Right atrium auricular region (tissue), 2 donors: Measurements from ENCODE around the gene VSTM2B. TPM values are rescaled to one million over a fixed set of nuclear protein-coding genes. Genes with fewer than 3 reads are reported as not detected.

Source experiments
- DNase-seq: peaks from one replicate; pipeline ENCODE4 v3.0.0-alpha.2; 2019; ENCODE audit warnings: low spot score
- H3K27ac ChIP-seq, 2 donors: fragments of 200-600 bp; sonication (generic); 1 replicate in 1 of 2; 2 replicates in 1 of 2; pipeline ENCODE4 v1.5.1; 2016 to 2019
- H3K27me3 ChIP-seq, 2 donors: fragments of 200-600 bp; sonication (generic); one replicate each; pipeline versions ENCODE4 v1.5.1 to v1.6.0; 2017 to 2019
- H3K36me3 ChIP-seq: fragments of 200-600 bp; sonication (generic); one replicate; pipeline ENCODE4 v1.5.1; 2016
- H3K4me1 ChIP-seq, 2 donors: fragments of 200-600 bp; sonication (generic); one replicate each; pipeline versions ENCODE4 v1.5.1 to v1.6.0; 2017 to 2019
- H3K4me3 ChIP-seq, 2 donors: fragments of 200-600 bp; sonication (generic); 1 replicate in 1 of 2; 2 replicates in 1 of 2; pipeline ENCODE4 v1.5.1; 2017 to 2019; ENCODE audit warnings: mild to moderate bottlenecking in 1 of 2, moderate library complexity in 1 of 2
- H3K9me3 ChIP-seq, 2 donors: fragments of 200-600 bp; sonication (generic); one replicate each; pipeline ENCODE4 v1.5.1; 2019
- total RNA-seq, 2 donors: library from RNA; depleted of rRNA; stranded (reverse); fragments of >200 nt; gene quantifications; one replicate each; pipeline ENCODE4 v1.1.0, GENCODE V29; 2016
- TF ChIP-seq, protein P1 (sequence below), 2 donors: fragments of 200-600 bp; sonication (generic); IDR thresholded peaks; one replicate each; pipeline ENCODE4 v1.5.1; 2019; ENCODE audit warnings: antibody characterized with exemption in 2 of 2

VSTM2B gene
- total RNA-seq, 2 donors from 2014 or later, result not detected

DNA sequence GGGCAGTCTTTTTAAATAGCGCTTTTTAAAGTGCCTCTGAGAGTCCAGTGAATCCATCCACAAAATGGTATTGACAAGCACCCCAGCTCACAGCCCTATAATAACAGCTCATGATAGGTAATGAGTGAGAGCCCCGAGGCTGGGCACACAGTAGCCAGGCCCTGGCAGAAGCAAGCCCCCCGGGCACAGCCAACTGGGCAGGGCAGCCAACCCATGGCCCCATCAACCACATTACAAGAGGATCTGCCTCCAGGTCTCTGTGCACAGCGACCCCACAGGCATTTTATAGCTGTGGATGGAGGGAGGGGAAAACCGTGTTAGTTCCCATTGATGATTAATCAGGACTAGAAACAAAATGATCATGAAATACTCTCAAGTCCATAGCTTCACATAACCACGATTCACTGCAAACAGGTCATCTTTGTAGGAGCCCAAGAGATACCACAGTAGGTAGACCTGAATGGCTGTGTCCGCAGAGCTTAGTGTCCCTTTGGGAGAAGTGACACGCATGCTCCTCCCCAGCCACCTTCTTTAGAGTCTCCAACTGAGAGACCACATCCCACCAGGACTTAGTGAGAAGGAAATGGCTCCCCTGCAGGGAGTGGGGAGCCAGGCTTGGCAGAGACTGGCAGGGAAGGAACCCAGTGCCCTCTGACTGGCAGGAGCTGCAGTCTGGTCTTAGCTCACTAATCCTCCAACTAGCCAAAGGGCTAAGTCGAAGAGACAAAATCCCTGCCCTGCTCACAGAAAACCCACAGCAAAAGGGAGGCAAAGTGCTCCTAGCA, 4.3 kb upstream of the VSTM2B start:
- H3K27me3 ChIP-seq, result peaks cover under 1 to 9% of the 10 kb centered on the region in 2 donors
- DNase-seq, result no peak

DNA sequence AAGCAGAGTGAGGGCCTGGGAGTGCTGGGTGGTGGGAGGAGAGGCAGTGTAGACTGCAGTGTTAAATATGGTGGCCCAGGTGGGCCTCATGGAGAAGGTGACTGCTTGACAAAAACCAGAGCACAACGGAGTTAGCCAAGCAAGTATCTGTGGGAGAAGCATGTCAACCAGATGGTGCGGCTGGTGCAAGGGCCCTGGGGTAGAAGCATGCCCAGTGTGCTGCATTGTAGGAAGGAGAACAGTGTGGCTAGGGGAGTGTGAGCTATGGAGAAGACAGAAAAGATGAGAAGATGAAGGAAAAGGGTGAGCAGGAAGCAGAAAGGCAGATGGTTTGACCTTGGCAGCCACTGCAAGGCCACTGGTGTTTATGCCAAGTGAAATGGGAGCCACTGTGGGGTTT, 2.2 kb upstream of the VSTM2B start:
- TF ChIP-seq, protein P1, sequence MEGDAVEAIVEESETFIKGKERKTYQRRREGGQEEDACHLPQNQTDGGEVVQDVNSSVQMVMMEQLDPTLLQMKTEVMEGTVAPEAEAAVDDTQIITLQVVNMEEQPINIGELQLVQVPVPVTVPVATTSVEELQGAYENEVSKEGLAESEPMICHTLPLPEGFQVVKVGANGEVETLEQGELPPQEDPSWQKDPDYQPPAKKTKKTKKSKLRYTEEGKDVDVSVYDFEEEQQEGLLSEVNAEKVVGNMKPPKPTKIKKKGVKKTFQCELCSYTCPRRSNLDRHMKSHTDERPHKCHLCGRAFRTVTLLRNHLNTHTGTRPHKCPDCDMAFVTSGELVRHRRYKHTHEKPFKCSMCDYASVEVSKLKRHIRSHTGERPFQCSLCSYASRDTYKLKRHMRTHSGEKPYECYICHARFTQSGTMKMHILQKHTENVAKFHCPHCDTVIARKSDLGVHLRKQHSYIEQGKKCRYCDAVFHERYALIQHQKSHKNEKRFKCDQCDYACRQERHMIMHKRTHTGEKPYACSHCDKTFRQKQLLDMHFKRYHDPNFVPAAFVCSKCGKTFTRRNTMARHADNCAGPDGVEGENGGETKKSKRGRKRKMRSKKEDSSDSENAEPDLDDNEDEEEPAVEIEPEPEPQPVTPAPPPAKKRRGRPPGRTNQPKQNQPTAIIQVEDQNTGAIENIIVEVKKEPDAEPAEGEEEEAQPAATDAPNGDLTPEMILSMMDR (IDR thresholded peaks at IDR 0.05), result no peak
- H3K4me1 ChIP-seq, result peaks cover 0 to 39% of the 10 kb centered on the region in 2 donors
- no peaks in the 10 kb centered on the region for H3K36me3 ChIP-seq
- H3K4me3 ChIP-seq, result no peak overlapping the region
- H3K27ac ChIP-seq, result no peak overlapping the region
- DNase-seq, result no peak
- peaks cover 14 to 26% of the 10 kb centered on the region in 2 donors for H3K27me3 ChIP-seq
- no peaks in the 10 kb centered on the region for H3K9me3 ChIP-seq

More for the DNA sequence above, 4.3 kb upstream of the VSTM2B start:
- Histone ChIP-seq H3K36me3 (no peaks in the 10 kb centered on the region), H3K27ac (no peak overlapping the region), H3K9me3 (no peaks in the 10 kb centered on the region), H3K4me1 (peaks cover 0 to 18% of the 10 kb centered on the region in 2 donors), H3K4me3 (no peak overlapping the region)
- TF ChIP-seq, protein P1 (IDR thresholded peaks at IDR 0.05), result no peak

DNA sequence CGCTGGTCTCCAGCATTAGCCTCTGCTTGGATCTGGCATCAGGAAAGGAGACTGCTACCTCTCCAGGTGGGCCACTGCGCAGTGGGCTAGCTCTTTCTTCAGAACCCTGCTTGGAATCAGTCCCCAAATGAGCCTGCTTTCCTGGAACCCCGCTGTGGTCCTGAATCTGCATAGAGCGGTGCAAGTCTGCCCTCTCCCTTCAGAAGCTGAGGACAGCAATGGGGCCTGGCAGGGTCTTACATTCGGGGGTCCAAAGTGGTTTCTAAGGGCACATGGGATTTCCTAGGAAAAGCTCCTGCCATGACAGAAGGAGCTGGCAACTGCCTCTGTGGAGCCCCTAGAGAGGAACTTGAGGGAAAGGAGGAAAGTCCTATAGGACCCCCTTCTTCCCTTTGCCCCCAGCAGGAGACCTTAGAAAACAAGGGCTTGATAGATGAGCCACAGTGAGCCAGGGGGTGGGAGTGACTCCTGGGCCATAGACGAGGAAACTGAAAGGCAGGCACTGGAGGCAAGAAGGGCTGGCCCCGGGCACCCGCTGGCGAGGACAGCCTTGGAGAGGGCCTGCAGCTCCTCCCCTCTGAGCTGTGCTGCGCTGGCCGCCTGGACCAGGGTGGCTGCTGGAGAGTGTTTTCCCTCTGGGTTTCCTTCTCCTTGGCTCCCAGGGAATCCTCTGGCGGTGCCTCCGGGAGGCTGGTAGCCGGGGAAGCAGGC, 1.4 kb upstream of the VSTM2B start:
- Histone ChIP-seq H3K4me1 (peaks cover 0 to 47% of the 10 kb centered on the region in 2 donors), H3K27me3 (peaks cover 14 to 33% of the 10 kb centered on the region in 2 donors), H3K9me3 (no peaks in the 10 kb centered on the region), H3K36me3 (no peaks in the 10 kb centered on the region), H3K27ac (no peak overlapping the region), H3K4me3 (no peak overlapping the region)
- TF ChIP-seq, protein P1 (IDR thresholded peaks at IDR 0.05), result no peak
- no peak for DNase-seq

DNA sequence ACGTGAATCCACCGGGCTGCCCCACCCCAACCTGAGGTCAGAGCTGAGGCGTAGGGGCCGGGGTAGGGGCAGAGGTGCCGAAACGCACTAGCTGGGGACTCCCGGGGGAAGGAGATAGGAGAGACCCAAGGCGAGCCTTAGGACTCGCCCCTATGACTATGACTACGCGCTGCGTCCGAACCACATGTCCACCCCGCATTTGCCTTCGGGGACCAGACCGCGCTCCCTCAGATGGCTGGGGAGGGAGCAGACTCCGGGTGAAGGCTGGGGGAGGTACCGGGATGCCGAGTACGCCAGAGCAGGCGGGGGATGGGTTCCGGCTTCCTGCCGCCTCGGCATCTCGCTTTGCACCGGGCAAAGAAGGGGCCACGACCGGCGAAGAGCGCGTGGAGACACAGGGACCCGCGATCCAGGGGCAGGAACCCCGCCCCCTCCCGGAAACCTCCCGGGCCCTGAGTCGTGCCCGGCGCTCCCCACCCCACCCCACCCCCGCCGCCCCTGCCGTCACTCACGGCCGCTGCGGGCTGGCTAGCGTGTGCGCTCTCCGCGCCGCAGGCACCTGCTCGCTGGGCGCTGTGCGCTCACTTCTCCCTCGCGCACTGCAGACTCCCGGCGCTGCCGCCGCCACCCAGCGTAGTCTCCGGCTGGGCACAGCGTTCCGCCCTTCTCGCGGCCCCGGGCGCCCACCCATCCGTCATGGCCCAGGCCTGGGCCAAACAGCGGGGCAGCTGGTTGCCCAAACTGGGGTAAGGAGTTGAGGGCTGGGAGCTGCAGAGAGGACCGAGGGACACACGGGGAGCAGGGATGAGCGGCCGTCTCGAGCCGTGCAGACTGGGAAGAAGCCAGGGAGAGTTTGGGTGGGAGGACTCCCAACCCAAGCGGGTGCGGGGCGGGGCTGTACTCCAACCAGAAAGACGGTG, 622 bp upstream of the VSTM2B start:
- H3K36me3 ChIP-seq, result no peaks in the 10 kb centered on the region
- no peaks in the 10 kb centered on the region for H3K9me3 ChIP-seq
- TF ChIP-seq, protein P1 (IDR thresholded peaks at IDR 0.05), result no peak
- H3K4me3 ChIP-seq, result peak overlapping the region in 1 of 2 donors; percentile 34
- H3K27me3 ChIP-seq, result peaks cover 17 to 41% of the 10 kb centered on the region in 2 donors
- H3K27ac ChIP-seq, result no peak overlapping the region
- no peak for DNase-seq
- H3K4me1 ChIP-seq, result peaks cover 0 to 55% of the 10 kb centered on the region in 2 donors

DNA sequence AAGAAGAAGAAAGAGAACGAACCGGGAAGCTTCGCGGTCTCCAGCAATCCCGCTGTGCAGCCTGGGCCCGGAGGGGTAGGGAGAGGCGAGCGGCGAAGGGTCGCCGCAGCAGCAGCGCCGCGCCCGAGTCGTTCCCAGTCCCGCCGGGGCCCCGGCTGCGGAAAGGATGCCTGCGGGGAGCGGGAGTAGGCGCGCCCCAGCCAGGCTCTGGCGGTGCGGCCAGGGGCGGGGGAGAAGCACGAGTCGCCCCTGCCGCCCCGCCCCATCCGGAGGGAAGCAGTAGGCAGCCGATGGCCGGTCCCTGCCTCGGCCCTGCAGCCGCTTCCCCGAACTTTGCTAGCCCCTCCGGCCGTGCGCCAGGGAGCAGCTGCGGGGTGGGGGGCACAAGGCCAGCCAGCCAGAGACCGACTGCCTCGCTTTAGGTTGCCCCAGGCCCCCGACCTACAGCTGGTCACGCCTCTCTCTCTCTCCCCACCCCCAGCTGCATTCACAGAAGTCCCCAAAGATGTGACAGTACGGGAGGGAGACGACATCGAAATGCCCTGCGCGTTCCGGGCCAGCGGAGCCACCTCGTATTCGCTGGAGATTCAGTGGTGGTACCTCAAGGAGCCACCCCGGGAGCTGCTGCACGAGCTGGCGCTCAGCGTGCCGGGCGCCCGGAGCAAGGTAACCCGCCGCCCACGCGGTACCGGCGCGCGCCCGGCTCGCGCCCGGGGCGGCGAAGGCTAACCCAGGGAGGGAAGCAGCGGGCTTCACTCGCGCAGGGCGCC, 1.1 kb downstream of the VSTM2B start:
- H3K27ac ChIP-seq, result no peak overlapping the region
- peaks cover 17 to 48% of the 10 kb centered on the region in 2 donors for H3K27me3 ChIP-seq
- H3K36me3 ChIP-seq, result no peaks in the 10 kb centered on the region
- peak overlapping the region in 1 of 2 donors; percentile 34 for H3K4me3 ChIP-seq
- peaks cover 0 to 57% of the 10 kb centered on the region in 2 donors for H3K4me1 ChIP-seq
- DNase-seq, result no peak
- TF ChIP-seq, protein P1 (IDR thresholded peaks at IDR 0.05), result no peak
- no peaks in the 10 kb centered on the region for H3K9me3 ChIP-seq
